ENCODE measurements around the gene FOXN3.

The FOXN3 gene

GRCh38 chr14:89249972-89250654 is 166.9 kb downstream of the FOXN3 start:
- no peak for DNase-seq (ENCODE audit: low read depth)

GRCh38 chr14:89249065-89249695 is 167.9 kb downstream of the FOXN3 start:
- DNase-seq (ENCODE audit: low read depth), result no peak

- DNase-seq (ENCODE audit: low read depth), result no peak
These were observed 168.5 kb downstream of the FOXN3 start for GRCh38 chr14:89248411-89249064.

GRCh38 chr14:89247457-89248122 is 169.4 kb downstream of the FOXN3 start:
- DNase-seq (ENCODE audit: low read depth), result no peak

- DNase-seq (ENCODE audit: low read depth), result no peak
These were observed 170.7 kb downstream of the FOXN3 start for GRCh38 chr14:89246290-89246689.

- no peak for DNase-seq (ENCODE audit: low read depth)
These were observed 171.2 kb downstream of the FOXN3 start for GRCh38 chr14:89245802-89246201.

- no peak for DNase-seq (ENCODE audit: low read depth)
These were observed 172.3 kb downstream of the FOXN3 start for GRCh38 chr14:89244720-89245119.

- no peak for DNase-seq (ENCODE audit: low read depth)
These were observed 173.3 kb downstream of the FOXN3 start for GRCh38 chr14:89243741-89244140.

- DNase-seq (ENCODE audit: low read depth), result no peak
These were observed 173.7 kb downstream of the FOXN3 start for GRCh38 chr14:89243286-89243685.

- no peak for DNase-seq (ENCODE audit: low read depth)
These were observed 174.3 kb downstream of the FOXN3 start for GRCh38 chr14:89242652-89243279.

- no peak for DNase-seq (ENCODE audit: low read depth)
These were observed 174.9 kb downstream of the FOXN3 start for GRCh38 chr14:89241934-89242651.

- no peak for DNase-seq (ENCODE audit: low read depth)
These were observed 175.8 kb downstream of the FOXN3 start for GRCh38 chr14:89241257-89241656.

- peak; percentile 20 for DNase-seq (ENCODE audit: low read depth)
These were observed 176.6 kb downstream of the FOXN3 start for GRCh38 chr14:89240414-89240813.

GRCh38 chr14:89239023-89239422 is 178.0 kb downstream of the FOXN3 start:
- DNase-seq (ENCODE audit: low read depth), result no peak

- DNase-seq (ENCODE audit: low read depth), result no peak
These were observed 179.0 kb downstream of the FOXN3 start for GRCh38 chr14:89237921-89238529.

GRCh38 chr14:89236851-89237250 is 180.2 kb downstream of the FOXN3 start:
- no peak for DNase-seq (ENCODE audit: low read depth)

GRCh38 chr14:89233184-89233583 is 183.8 kb downstream of the FOXN3 start:
- no peak for DNase-seq (ENCODE audit: low read depth)

- no peak for DNase-seq (ENCODE audit: low read depth)
These were observed 184.6 kb downstream of the FOXN3 start for GRCh38 chr14:89232265-89233070.

- DNase-seq (ENCODE audit: low read depth), result no peak
These were observed 185.5 kb downstream of the FOXN3 start for GRCh38 chr14:89231426-89232113.
